ENCODE results near the gene MZT2B. TPM values are rescaled to one million over a fixed set of nuclear protein-coding genes. Genes with fewer than 3 reads are reported as not detected.
"Not testable (repeated sequence)": the region's sequence is repeated elsewhere in the genome, so short reads cannot be mapped to it uniquely, and the experiment has no call there.

MZT2B gene
- total RNA-seq, 4 donors from 2014 or later = 66.4 to 113 (median 103) TPM

GRCh38 chr2:130198343-130198742 lies 16.3 kb downstream of the MZT2B start, which contains the start of gene TUBA3E:
TSS of gene TUBA3E (minus strand) at chr2:130198439. CDS start at chr2:130198360, 79 bp downstream.
- no CpG with 5 or more reads among the region's 26 CpGs for WGBS
- Histone ChIP-seq H3K27ac (no peak within 1 kb of the TSS), H3K36me3 (no peaks in the 10 kb centered on the region)

GRCh38 chr2:130202518-130202917 lies 20.5 kb downstream of the MZT2B start:
- H3K27me3 ChIP-seq; H3K36me3 ChIP-seq; DNase-seq (ENCODE audit: low spot score in 2 of 2); H3K4me3 ChIP-seq; H3K27ac ChIP-seq; H3K9me3 ChIP-seq; H3K4me1 ChIP-seq: not testable (repeated sequence)
- no CpG with 5 or more reads among the region's 7 CpGs for WGBS

More at GRCh38 chr2:130198343-130198742, 16.3 kb downstream of the MZT2B start, which contains the start of gene TUBA3E:
- H3K4me3 ChIP-seq = no peak within 1 kb of the TSS
- H3K4me1 ChIP-seq = no peaks in the 10 kb centered on the region
- DNase-seq (ENCODE audit: low spot score in 2 of 2) = no peak
- no peaks in the 10 kb centered on the region for H3K9me3 ChIP-seq
- H3K27me3 ChIP-seq = no peaks in the 10 kb centered on the region
- TF ChIP-seq CTCF (IDR thresholded peaks at IDR 0.05) (no peak), EP300 (IDR thresholded peaks at IDR 0.05) (no peak), POLR2A (IDR thresholded peaks at IDR 0.05) (no peak), POLR2AphosphoS5 (IDR thresholded peaks at IDR 0.05) (no peak)

- DNase-seq (ENCODE audit: low spot score in 2 of 2); H3K27ac ChIP-seq; H3K27me3 ChIP-seq; H3K9me3 ChIP-seq; H3K4me3 ChIP-seq; H3K4me1 ChIP-seq; H3K36me3 ChIP-seq: not testable (repeated sequence)
- WGBS = no CpG with 5 or more reads among the region's 3 CpGs
Observed at GRCh38 chr2:130203150-130203549, 21.1 kb downstream of the MZT2B start.

- WGBS = 81% methylated on average over 10 of the region's 13 CpGs
- not testable (repeated sequence) for H3K4me3 ChIP-seq; H3K36me3 ChIP-seq; H3K27ac ChIP-seq; H3K27me3 ChIP-seq; H3K4me1 ChIP-seq; H3K9me3 ChIP-seq; DNase-seq (ENCODE audit: low spot score in 2 of 2)
Observed at GRCh38 chr2:130207051-130207450, 25.0 kb downstream of the MZT2B start.

GRCh38 chr2:130219147-130219546 lies 37.1 kb downstream of the MZT2B start:
- H3K36me3 ChIP-seq, H3K4me3 ChIP-seq: not testable (repeated sequence)
- WGBS = 74% methylated on average over 2 of the region's 2 CpGs

GRCh38 chr2:130220505-130220904 lies 38.4 kb downstream of the MZT2B start:
- not testable (repeated sequence) for H3K9me3 ChIP-seq; H3K27ac ChIP-seq; H3K4me3 ChIP-seq; H3K27me3 ChIP-seq; H3K36me3 ChIP-seq; DNase-seq (ENCODE audit: low spot score in 2 of 2); H3K4me1 ChIP-seq
- WGBS = 33% methylated on average over 1 of the region's 1 CpG

More at GRCh38 chr2:130219147-130219546, 37.1 kb downstream of the MZT2B start:
- not testable (repeated sequence) for H3K4me1 ChIP-seq; H3K27ac ChIP-seq; H3K9me3 ChIP-seq; H3K27me3 ChIP-seq; DNase-seq (ENCODE audit: low spot score in 2 of 2)

GRCh38 chr2:130222523-130222922 lies 40.5 kb downstream of the MZT2B start:
- H3K4me1 ChIP-seq; H3K27ac ChIP-seq; DNase-seq (ENCODE audit: low spot score in 2 of 2); H3K36me3 ChIP-seq; H3K9me3 ChIP-seq; H3K4me3 ChIP-seq: not testable (repeated sequence)
- H3K27me3 ChIP-seq = peaks cover 11% of the 10 kb centered on the region
- 40% methylated on average over 4 of the region's 4 CpGs for WGBS

- DNase-seq (ENCODE audit: low spot score in 2 of 2); H3K4me3 ChIP-seq: not testable (repeated sequence)
- WGBS = 93% methylated on average over 20 of the region's 21 CpGs
Observed at GRCh38 chr2:130228005-130228404, 45.9 kb downstream of the MZT2B start.

GRCh38 chr2:130228467-130229160 lies 46.6 kb downstream of the MZT2B start:
- H3K4me1 ChIP-seq; H3K36me3 ChIP-seq; DNase-seq (ENCODE audit: low spot score in 2 of 2); H3K9me3 ChIP-seq; H3K27ac ChIP-seq: not testable (repeated sequence)
- 68% methylated on average over 10 of the region's 69 CpGs for WGBS
- Histone ChIP-seq H3K27me3 (peaks cover 23% of the 10 kb centered on the region), H3K4me3 (peak overlapping the region; percentile 9)

More at GRCh38 chr2:130228005-130228404, 45.9 kb downstream of the MZT2B start:
- H3K9me3 ChIP-seq, H3K27ac ChIP-seq, H3K4me1 ChIP-seq, H3K36me3 ChIP-seq: not testable (repeated sequence)
- H3K27me3 ChIP-seq = peaks cover 23% of the 10 kb centered on the region

GRCh38 chr2:130229161-130229510 lies 47.1 kb downstream of the MZT2B start:
- H3K4me3 ChIP-seq = peak overlapping the region; percentile 9
- WGBS = 43% methylated on average over 8 of the region's 48 CpGs
- H3K27ac ChIP-seq; DNase-seq (ENCODE audit: low spot score in 2 of 2); H3K36me3 ChIP-seq; H3K4me1 ChIP-seq; H3K9me3 ChIP-seq: not testable (repeated sequence)
- H3K27me3 ChIP-seq = peaks cover 22% of the 10 kb centered on the region

GRCh38 chr2:130230376-130230775 lies 48.3 kb downstream of the MZT2B start:
- H3K27me3 ChIP-seq = peaks cover 21% of the 10 kb centered on the region

GRCh38 chr2:130230907-130231306 lies 48.8 kb downstream of the MZT2B start:
- not testable (repeated sequence) for H3K9me3 ChIP-seq; H3K4me3 ChIP-seq; H3K27ac ChIP-seq; H3K4me1 ChIP-seq; DNase-seq (ENCODE audit: low spot score in 2 of 2); H3K36me3 ChIP-seq
- H3K27me3 ChIP-seq = peaks cover 20% of the 10 kb centered on the region
- 93% methylated on average over 6 of the region's 15 CpGs for WGBS

More at GRCh38 chr2:130230376-130230775, 48.3 kb downstream of the MZT2B start:
- WGBS = 100% methylated on average over 5 of the region's 18 CpGs
- H3K4me1 ChIP-seq; H3K36me3 ChIP-seq; H3K9me3 ChIP-seq; H3K27ac ChIP-seq; DNase-seq (ENCODE audit: low spot score in 2 of 2); H3K4me3 ChIP-seq: not testable (repeated sequence)
